Endothelial cell of umbilical vein (primary cell): ENCODE results near the gene ZNF385C.

ENCODE experiments used
- CTCF ChIP-seq, 2 donors: IDR thresholded peaks; 1 replicate in 1 of 2; 2 replicates in 1 of 2; pipeline ENCODE4 v1.5.1; 2011; ENCODE audit warnings: low read length in 2 of 2, mild to moderate bottlenecking in 2 of 2, moderate library complexity in 2 of 2, control low read depth in 1 of 2, inconsistent platforms in 1 of 2, low read depth in 1 of 2; ENCODE audit not compliant: insufficient read depth in 1 of 2; ENCODE audit errors: extremely low read depth in 1 of 2
- EZH2 ChIP-seq: IDR thresholded peaks from 2 replicates; pipeline ENCODE4 v1.6.1; 2012; ENCODE audit warnings: borderline replicate concordance, low read depth, mild to moderate bottlenecking, moderate library complexity, low read length, inconsistent platforms; ENCODE audit not compliant: severe bottlenecking
- FOS ChIP-seq: IDR thresholded peaks from 2 replicates; pipeline ENCODE4 v1.6.1; 2011; ENCODE audit warnings: mild to moderate bottlenecking, low read length, moderate library complexity, borderline replicate concordance; ENCODE audit not compliant: insufficient read depth
- MYC ChIP-seq: IDR thresholded peaks from one replicate; pipeline ENCODE4 v1.6.1; 2011; ENCODE audit warnings: mild to moderate bottlenecking, low read depth, low read length
- POLR2A ChIP-seq: IDR thresholded peaks from 2 replicates; pipeline ENCODE4 v1.6.1; 2012; ENCODE audit warnings: low read depth, mild to moderate bottlenecking, control low read depth, low read length
- POLR2AphosphoS5 ChIP-seq: IDR thresholded peaks from 2 replicates; pipeline ENCODE4 v1.6.1; 2012; ENCODE audit warnings: low read depth, mild to moderate bottlenecking, control low read depth, low read length, moderate library complexity; ENCODE audit not compliant: insufficient read depth

- no peak for TF ChIP-seq CTCF (IDR thresholded peaks at IDR 0.05; ENCODE audit: extremely low read depth in 1 of 2, insufficient read depth in 1 of 2, low read depth in 1 of 2, low read length in 2 of 2)
- no peak for TF ChIP-seq POLR2AphosphoS5
- TF ChIP-seq FOS: no peak
- TF ChIP-seq POLR2A: no peak
- no peak for TF ChIP-seq MYC
- TF ChIP-seq EZH2: no peak
Measured at GRCh38 chr17:42051013-42051400, 47.3 kb downstream of the ZNF385C start.
